ENCODE results near the gene CFP. TPM values are rescaled to one million over a fixed set of nuclear protein-coding genes. Genes with fewer than 3 reads are reported as not detected.

The CFP gene
- polyA plus RNA-seq, 3 donors, result 461 to 498 (median 491) TPM

DNA sequence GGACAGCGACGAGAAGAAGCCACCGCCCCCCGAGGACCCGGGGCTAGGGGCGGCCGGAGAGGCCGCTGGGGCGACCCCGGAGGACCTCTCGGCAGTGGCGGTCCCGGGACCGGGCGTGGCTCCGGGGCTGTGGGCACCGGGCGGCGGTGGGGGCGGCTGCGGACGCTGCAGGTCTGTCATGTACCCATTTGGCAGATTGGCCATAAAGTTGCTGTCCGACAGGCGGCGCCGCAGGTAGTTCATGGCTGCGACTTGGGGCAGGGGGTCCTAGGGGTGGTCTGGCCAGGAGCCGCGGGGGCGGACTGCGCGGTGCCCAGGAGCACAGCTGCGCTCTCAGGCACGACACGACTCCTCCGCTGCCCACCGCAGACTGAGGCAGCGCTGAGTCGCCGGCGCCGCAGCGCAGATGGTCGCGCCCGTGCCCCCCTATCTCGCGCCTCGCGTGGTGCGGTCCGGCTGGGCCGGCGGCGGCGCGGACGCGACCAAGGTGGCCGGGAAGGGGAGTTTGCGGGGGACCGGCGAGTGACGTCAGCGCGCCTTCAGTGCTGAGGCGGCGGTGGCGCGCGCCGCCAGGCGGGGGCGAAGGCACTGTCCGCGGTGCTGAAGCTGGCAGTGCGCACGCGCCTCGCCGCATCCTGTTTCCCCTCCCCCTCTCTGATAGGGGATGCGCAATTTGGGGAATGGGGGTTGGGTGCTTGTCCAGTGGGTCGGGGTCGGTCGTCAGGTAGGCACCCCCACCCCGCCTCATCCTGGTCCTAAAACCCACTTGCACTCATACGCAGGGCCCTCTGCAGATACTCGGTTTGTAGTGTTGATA lies 10.0 kb downstream of the CFP start, which contains the start of gene SYN1:
Gene SYN1, minus strand, starts transcription at position 372 of the 817 bp plus-strand sequence. Its CDS starts 129 bp downstream, at position 243.
- Histone ChIP-seq H4K20me1 (ENCODE audit: insufficient read depth, low read length) (peaks cover 25% of the 10 kb centered on the region), H3K79me2 (ENCODE audit: insufficient read depth, low read length) (no peaks in the 10 kb centered on the region), H3K36me3 (replicated peaks in 1 of 2; ENCODE audit: control insufficient read depth in 1 of 2, insufficient read depth in 2 of 2, low read length in 2 of 2) (peaks cover 2% of the 10 kb centered on the region in 2 donors), H3K9me3 (replicated peaks in 1 of 2; ENCODE audit: control insufficient read depth in 1 of 2, insufficient read depth in 1 of 2, low read length in 2 of 2) (no peaks in the 10 kb centered on the region), H2AFZ (ENCODE audit: insufficient read depth, low read depth, low read length, poor library complexity, severe bottlenecking) (peak within 1 kb of the TSS; percentile 46), H3K4me3 (replicated peaks in 1 of 3; ENCODE audit: low read depth in 2 of 3, low read length in 3 of 3) (peak within 1 kb of the TSS in 1 of 3 experiments; percentile 51), H3K27me3 (ENCODE audit: control insufficient read depth in 2 of 2, insufficient read depth in 2 of 2, low read length in 2 of 2) (peaks cover 0 to 4% of the 10 kb centered on the region in 2 donors), H3K4me2 (replicated peaks; ENCODE audit: extremely low read depth, low read length, poor library complexity, severe bottlenecking) (peak within 1 kb of the TSS; percentile 57), H3K27ac (ENCODE audit: low read depth in 1 of 2, low read length in 2 of 2) (no peak within 1 kb of the TSS), H3K9ac (ENCODE audit: insufficient read depth, low read length, poor library complexity, severe bottlenecking) (no peak within 1 kb of the TSS), H3K4me1 (ENCODE audit: control insufficient read depth in 1 of 2, insufficient read depth in 2 of 2, low read length in 2 of 2) (peaks cover 13 to 21% of the 10 kb centered on the region in 2 donors)
- WGBS (ENCODE audit: insufficient coverage), result 4% methylated on average over 40 of the region's 88 CpGs
- peaks cover 0 to 10% (median 2%) of the 10 kb centered on the region in 7 donors for H3K9me3 Mint-ChIP-seq
- intact Hi-C loops (cut with micrococcal nuclease), result loop anchor here in 1 of 2 donors (5.0 kb wide), 1 partner anchor 42 kb away; no protein-coding TSS in a partner anchor
- peaks cover 5% of the 10 kb centered on the region in 2 donors for H3K36me3 Mint-ChIP-seq
- no peak within 1 kb of the TSS for H3K27ac Mint-ChIP-seq
- H3K27me3 Mint-ChIP-seq (ENCODE audit: low read depth in 3 of 3), result peaks cover 9 to 21% (median 13%) of the 10 kb centered on the region in 3 donors
- H3K4me3 Mint-ChIP-seq, result peak within 1 kb of the TSS in 1 of 2 donors; percentile 71
- peaks cover 18% of the 10 kb centered on the region for H3K4me1 Mint-ChIP-seq
- peak; percentile 78 to 91 (median 81) for DNase-seq
- TF ChIP-seq, protein P1, sequence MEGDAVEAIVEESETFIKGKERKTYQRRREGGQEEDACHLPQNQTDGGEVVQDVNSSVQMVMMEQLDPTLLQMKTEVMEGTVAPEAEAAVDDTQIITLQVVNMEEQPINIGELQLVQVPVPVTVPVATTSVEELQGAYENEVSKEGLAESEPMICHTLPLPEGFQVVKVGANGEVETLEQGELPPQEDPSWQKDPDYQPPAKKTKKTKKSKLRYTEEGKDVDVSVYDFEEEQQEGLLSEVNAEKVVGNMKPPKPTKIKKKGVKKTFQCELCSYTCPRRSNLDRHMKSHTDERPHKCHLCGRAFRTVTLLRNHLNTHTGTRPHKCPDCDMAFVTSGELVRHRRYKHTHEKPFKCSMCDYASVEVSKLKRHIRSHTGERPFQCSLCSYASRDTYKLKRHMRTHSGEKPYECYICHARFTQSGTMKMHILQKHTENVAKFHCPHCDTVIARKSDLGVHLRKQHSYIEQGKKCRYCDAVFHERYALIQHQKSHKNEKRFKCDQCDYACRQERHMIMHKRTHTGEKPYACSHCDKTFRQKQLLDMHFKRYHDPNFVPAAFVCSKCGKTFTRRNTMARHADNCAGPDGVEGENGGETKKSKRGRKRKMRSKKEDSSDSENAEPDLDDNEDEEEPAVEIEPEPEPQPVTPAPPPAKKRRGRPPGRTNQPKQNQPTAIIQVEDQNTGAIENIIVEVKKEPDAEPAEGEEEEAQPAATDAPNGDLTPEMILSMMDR (IDR thresholded peaks at IDR 0.05), result no peak

DNA sequence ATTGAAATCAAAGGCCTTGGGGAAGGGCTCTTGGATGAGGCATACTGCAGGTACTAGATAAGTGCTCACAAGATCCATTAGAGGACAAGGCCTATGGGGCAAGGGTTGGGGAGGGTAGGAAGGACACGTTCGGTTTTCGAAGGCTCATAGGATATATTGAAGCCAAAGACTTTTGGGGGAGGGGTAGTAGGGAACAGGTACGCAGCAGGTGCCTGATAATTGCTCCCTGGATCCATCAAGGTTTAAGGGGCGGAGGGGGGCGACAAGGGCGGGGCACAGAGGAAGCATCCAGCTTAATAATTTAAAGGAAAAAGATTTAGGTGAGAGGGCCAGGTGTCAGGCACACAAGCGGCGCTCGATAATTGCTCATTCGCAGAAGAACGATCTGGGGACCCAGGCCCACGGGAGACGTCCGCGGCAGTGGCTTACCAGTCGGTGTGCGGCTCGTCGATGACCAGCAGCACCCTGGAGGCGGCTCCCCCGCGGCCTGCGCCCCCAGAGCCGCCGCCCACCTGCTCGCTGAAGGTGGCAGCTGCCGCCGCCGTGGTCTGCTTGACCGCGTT lies 10.7 kb downstream of the CFP start:
- no peak overlapping the region for H2AFZ ChIP-seq (ENCODE audit: insufficient read depth, low read depth, low read length, poor library complexity, severe bottlenecking)
- H3K27ac ChIP-seq (ENCODE audit: low read depth in 1 of 2, low read length in 2 of 2), result no peak overlapping the region
- H3K4me3 Mint-ChIP-seq, result peak overlapping the region in 1 of 2 donors; percentile 71
- peaks cover 18% of the 10 kb centered on the region for H4K20me1 ChIP-seq (ENCODE audit: insufficient read depth, low read length)
- H3K27me3 Mint-ChIP-seq (ENCODE audit: low read depth in 3 of 3), result peaks cover 11 to 24% (median 12%) of the 10 kb centered on the region in 3 donors
- peaks cover 0 to 10% (median 2%) of the 10 kb centered on the region in 7 donors for H3K9me3 Mint-ChIP-seq
- H3K4me2 ChIP-seq (replicated peaks; ENCODE audit: extremely low read depth, low read length, poor library complexity, severe bottlenecking), result peak overlapping the region; percentile 57
- H3K36me3 Mint-ChIP-seq, result peaks cover under 1 to 1% of the 10 kb centered on the region in 2 donors
- peaks cover 13% of the 10 kb centered on the region for H3K4me1 Mint-ChIP-seq
- H3K4me1 ChIP-seq (ENCODE audit: control insufficient read depth in 1 of 2, insufficient read depth in 2 of 2, low read length in 2 of 2), result peaks cover 9 to 14% of the 10 kb centered on the region in 2 donors
- TF ChIP-seq, protein P1 (IDR thresholded peaks at IDR 0.05), result no peak
- WGBS (ENCODE audit: insufficient coverage), result 23% methylated on average over 22 of the region's 32 CpGs
- no peak overlapping the region for H3K9ac ChIP-seq (ENCODE audit: insufficient read depth, low read length, poor library complexity, severe bottlenecking)
- no peaks in the 10 kb centered on the region for H3K9me3 ChIP-seq (replicated peaks in 1 of 2; ENCODE audit: control insufficient read depth in 1 of 2, insufficient read depth in 1 of 2, low read length in 2 of 2)
- H3K79me2 ChIP-seq (ENCODE audit: insufficient read depth, low read length), result no peaks in the 10 kb centered on the region
- peaks cover 0 to 4% of the 10 kb centered on the region in 2 donors for H3K27me3 ChIP-seq (ENCODE audit: control insufficient read depth in 2 of 2, insufficient read depth in 2 of 2, low read length in 2 of 2)
- no peak overlapping the region for H3K27ac Mint-ChIP-seq
- no peaks in the 10 kb centered on the region for H3K36me3 ChIP-seq (replicated peaks in 1 of 2; ENCODE audit: control insufficient read depth in 1 of 2, insufficient read depth in 2 of 2, low read length in 2 of 2)
- peak overlapping the region in 1 of 3 experiments; percentile 51 for H3K4me3 ChIP-seq (replicated peaks in 1 of 3; ENCODE audit: low read depth in 2 of 3, low read length in 3 of 3)
- DNase-seq, result no peak
- intact Hi-C loops (cut with micrococcal nuclease), result loop anchor here in 1 of 2 donors (5.0 kb wide), 1 partner anchor 42 kb away; no protein-coding TSS in a partner anchor
